GM11168 (cell line): ENCODE data around the gene ITM2B.
"Not testable (repeated sequence)": the region's sequence is repeated elsewhere in the genome, so short reads cannot be mapped to it uniquely, and the experiment has no call there.

Experiments used
- in situ Hi-C: fragments of 300-500 bp; cut with MboI; formaldehyde crosslinking; loops from one replicate; pipeline ENCODE4 v1.12.0; 2022; ENCODE audit warnings: low sequenced_read_pairs; ENCODE audit not compliant: unreplicated experiment

ITM2B gene

DNA sequence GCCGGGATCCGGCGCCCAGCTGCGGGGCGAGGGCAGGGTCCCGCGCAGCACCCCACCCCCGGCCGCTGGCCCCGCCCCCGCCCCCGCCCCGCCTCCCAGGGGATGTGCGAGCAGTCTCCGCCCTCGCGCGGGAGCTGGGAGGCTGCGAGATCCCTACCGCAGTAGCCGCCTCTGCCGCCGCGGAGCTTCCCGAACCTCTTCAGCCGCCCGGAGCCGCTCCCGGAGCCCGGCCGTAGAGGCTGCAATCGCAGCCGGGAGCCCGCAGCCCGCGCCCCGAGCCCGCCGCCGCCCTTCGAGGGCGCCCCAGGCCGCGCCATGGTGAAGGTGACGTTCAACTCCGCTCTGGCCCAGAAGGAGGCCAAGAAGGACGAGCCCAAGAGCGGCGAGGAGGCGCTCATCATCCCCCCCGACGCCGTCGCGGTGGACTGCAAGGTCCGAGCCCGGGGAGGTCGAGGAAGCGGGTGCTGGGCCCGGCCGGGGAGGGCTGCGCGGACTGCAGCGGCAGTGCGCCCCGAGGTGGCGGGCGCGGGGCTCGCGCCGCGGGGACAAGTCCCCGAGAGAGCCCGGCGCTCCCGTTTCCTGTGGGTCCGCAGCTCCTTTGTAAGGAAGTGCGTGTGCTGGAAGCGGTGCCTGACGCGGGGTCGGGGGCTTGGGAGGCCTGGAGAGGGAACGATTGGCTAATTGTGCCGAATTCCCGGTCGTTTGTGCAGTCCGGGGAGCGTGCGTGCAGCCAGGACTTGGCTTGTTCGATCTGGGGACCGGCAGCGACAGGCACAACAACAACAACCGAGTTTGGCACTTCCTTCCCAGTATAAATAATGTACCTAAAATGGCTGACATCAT, at the start of gene ITM2B:
Gene ITM2B (plus strand): TSS at position 161 of the 843 bp plus-strand sequence. CDS start 155 bp downstream, at position 316.
- in situ Hi-C loops: no loop called here

- in situ Hi-C loops: no loop called here
Measured at GRCh38 chr13:48184260-48184659, 48.7 kb upstream of the ITM2B start.

- in situ Hi-C loops: no loop called here
Measured at GRCh38 chr13:48185018-48185417, 48.0 kb upstream of the ITM2B start.

DNA sequence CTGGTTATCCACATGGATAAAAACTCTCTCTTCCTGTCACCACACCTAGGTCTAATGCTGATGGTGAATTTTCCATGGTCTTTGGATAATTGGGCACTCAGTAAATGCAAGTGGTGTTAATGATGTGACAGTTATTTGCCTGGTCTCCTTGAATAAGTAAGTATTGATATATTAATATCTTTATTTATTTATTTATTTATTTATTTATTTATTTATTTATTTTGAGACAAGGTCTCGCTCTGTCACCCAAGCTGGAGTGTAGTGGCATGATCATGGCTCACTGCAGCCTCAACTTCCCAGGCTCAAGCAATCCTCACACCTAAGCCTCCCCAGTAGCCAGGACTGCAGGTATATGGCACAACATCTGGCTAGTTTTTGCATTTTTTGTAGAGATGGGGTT, 46.3 kb upstream of the ITM2B start:
- in situ Hi-C loops: no loop called here

GRCh38 chr13:48188131-48188530, 44.9 kb upstream of the ITM2B start:
- in situ Hi-C loops: no loop called here

DNA sequence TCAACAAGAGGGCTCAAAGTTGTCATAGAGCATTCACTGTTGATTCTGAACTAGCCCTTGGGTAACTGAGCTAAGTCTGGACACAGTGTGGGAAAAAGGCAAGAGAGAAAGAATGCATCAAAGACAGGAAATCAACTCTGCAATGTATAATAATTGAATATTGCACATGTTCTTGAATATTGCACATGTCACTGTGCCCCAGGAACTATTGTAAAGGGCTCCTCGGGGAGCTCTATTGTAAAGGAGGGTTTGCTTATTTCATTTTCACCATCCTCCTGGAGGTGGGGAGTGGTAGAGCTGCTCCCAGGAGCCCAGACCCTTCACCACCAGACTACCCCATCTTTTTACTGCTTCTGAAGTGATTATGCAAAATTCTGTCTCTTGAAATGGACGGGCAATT, 44.4 kb upstream of the ITM2B start:
- in situ Hi-C loops: no loop called here

- in situ Hi-C loops: no loop called here
Measured at GRCh38 chr13:48189171-48189570, 43.8 kb upstream of the ITM2B start.

GRCh38 chr13:48192411-48192935, 40.5 kb upstream of the ITM2B start:
- in situ Hi-C loops: no loop called here

DNA sequence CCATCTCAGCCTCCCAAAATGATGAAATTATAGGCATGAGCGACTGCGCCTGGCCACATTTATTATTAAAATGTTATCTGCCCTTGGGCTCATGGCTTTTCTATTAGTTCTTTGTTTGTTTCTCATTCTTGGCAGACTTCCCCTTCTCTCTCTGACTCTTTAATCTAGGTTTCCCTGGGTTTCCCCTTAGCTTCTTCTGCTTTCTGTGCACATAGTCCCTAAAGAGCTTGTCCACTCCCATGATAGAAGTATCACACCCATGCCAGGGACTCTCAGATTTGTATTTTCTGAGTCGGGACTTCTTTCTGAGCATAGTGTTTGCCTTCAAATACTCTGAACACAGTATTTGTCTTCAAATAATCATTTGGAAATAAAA, 38.6 kb upstream of the ITM2B start:
- in situ Hi-C loops: no loop called here

GRCh38 chr13:48199404-48199946, 33.5 kb upstream of the ITM2B start:
- in situ Hi-C loops: no loop called here

GRCh38 chr13:48201044-48201443, 32.0 kb upstream of the ITM2B start:
- in situ Hi-C loops: no loop called here

DNA sequence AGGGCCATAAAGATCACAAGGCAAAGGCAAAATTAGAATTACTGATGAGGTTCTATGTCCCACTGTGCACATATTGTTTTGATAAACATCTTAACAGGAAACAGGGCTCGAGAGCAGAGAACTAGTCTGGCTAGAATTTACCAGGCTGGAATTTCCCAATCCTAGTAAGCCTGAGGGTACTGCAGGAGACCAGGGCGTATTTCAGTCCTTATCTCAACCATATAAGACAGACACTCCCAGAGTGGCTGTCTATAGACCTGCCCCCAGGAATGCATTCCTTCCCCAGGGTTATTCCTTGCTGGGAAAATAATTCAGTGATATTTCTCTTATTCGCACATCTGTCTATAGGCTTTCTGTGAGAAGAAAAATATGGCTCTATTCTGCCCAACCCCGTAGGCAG, 25.8 kb upstream of the ITM2B start:
- in situ Hi-C loops: not testable (repeated sequence)

GRCh38 chr13:48210178-48210577, 22.8 kb upstream of the ITM2B start:
- in situ Hi-C loops: no loop called here

DNA sequence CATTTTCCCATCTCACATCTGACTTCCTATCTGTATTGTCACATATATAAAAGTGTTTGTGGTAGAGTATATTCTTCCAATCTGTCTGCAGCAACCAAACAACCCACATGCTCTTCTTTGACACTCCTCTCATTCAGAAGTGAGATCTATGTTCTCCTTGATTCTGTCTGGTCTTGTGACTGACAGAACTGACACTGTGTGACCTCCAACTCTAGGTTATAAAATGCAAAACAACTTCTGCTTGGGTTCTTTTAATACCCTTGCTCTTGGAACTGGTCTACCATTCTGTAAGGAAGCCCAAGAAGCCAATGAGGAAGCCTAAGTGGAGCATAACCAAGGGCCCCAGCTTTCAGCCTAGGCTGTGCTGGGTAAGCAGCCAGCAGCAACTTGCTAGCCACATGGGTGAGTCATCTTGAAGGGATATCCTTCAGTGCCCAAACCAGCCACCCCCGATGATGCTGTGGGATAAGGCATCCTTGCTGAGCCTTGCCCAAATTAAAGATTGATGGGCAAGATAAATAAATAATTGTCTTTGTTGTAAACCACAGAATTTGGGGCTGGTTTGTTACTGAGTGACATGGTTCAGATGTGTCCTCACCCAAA, 18.4 kb upstream of the ITM2B start:
- in situ Hi-C loops: no loop called here

GRCh38 chr13:48215511-48216203, 17.3 kb upstream of the ITM2B start:
- in situ Hi-C loops: not testable (repeated sequence)

GRCh38 chr13:48216204-48216711, 16.7 kb upstream of the ITM2B start:
- in situ Hi-C loops: no loop called here

DNA sequence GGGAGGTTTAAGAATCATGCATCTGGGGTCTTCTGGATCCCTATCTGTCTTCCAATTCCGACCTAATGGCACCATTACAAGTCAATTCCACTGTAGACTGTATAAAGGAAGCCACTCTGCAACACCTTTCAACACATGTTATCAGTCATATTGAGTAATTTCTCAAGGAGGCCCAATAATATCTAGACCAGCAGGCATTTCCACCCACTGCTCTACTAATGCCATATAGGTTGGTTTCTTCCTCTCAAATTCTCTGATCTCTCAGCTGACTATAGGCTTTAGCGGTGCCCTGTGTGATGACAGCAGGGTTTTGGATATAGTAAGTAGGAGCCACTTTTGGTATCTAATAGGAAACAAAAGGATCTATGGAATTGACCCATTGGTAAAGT, 12.4 kb upstream of the ITM2B start:
- in situ Hi-C loops: loop anchor here (10.0 kb wide), 1 partner anchor 96 kb away; no protein-coding TSS in a partner anchor

GRCh38 chr13:48220981-48221685, 11.9 kb upstream of the ITM2B start:
- in situ Hi-C loops: loop anchor here (10.0 kb wide), 1 partner anchor 96 kb away; no protein-coding TSS in a partner anchor

DNA sequence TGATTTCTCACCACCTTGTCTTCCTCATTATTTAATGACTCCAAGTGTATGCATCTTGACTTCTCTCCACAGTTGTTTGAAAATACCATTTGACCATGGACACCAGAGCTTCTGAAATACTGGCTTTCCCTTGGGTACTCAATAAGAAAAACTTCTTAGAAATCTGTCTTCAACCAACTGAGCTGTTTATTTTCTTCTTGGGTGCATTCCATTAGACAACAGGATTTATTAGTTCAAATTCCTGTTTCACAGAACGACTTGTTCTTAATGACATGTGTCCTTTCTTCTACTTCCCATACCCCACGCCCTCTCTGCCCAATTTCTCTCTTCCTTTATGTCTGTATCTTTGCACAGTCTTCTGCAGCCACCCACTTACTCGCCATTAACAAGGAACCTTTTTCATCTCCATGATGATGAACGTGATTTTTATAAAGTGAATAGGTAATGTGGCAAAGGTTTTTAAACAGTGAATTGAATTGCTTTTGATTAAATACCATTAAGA, 11.3 kb upstream of the ITM2B start:
- in situ Hi-C loops: loop anchor here (10.0 kb wide), 1 partner anchor 97 kb away; no protein-coding TSS in a partner anchor
